Muscle layer of duodenum (tissue), 2 donors: ENCODE measurements around the gene TMX4.
"Not testable (repeated sequence)": the region's sequence is repeated elsewhere in the genome, so short reads cannot be mapped to it uniquely, and the experiment has no call there.

Source experiments
- H3K27ac ChIP-seq: one replicate; pipeline ENCODE4 v1.7.0; 2013; ENCODE audit warnings: mild to moderate bottlenecking, low read length
- H3K27me3 ChIP-seq: one replicate; pipeline ENCODE4 v1.7.0; 2013; ENCODE audit warnings: low read depth, mild to moderate bottlenecking, control low read depth, low read length
- H3K36me3 ChIP-seq, 2 donors: one replicate each; pipeline ENCODE4 v1.7.0; 2013; ENCODE audit warnings: low read length in 2 of 2, control low read depth in 1 of 2, mild to moderate bottlenecking in 1 of 2; ENCODE audit not compliant: insufficient read depth in 2 of 2, control insufficient read depth in 1 of 2
- H3K4me1 ChIP-seq, 2 donors: one replicate each; pipeline ENCODE4 v1.7.0; 2013; ENCODE audit warnings: low read length in 2 of 2, mild to moderate bottlenecking in 2 of 2, control low read depth in 1 of 2, moderate library complexity in 1 of 2; ENCODE audit not compliant: insufficient read depth in 2 of 2, control insufficient read depth in 1 of 2
- H3K4me3 ChIP-seq, 2 donors: one replicate each; pipeline ENCODE4 v1.7.0; 2013; ENCODE audit warnings: low read length in 2 of 2, low read depth in 1 of 2, mild to moderate bottlenecking in 1 of 2
- H3K9me3 ChIP-seq, 2 donors: one replicate each; pipeline ENCODE4 v1.7.0; 2013; ENCODE audit warnings: low read length in 2 of 2, control low read depth in 1 of 2, mild to moderate bottlenecking in 1 of 2; ENCODE audit not compliant: control insufficient read depth in 1 of 2
- donor health status: healthy.

TMX4 gene

DNA sequence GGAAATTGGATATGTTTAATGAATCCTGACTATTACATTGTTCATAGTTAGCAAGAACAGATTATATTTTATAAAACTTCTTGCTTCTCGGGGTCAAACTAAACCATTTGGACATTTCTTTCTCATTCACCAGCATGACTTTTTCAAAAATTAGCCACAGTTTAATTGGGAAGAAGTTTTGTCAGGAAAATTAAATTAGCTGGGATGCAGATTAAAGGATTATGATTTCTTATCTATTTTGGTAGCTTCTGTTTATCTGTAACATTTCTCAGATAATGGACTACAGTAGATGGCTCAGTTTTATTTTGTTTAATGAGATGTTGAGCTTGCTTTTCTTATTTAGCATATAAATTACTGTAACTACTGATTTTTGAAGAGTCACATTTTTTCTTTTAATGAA, 26.4 kb upstream of the TMX4 start:
- Histone ChIP-seq H3K9me3 (no peaks in the 10 kb centered on the region), H3K4me1 (no peaks in the 10 kb centered on the region), H3K4me3 (no peak overlapping the region), H3K27ac (no peak overlapping the region), H3K27me3 (no peaks in the 10 kb centered on the region), H3K36me3 (no peaks in the 10 kb centered on the region)

DNA sequence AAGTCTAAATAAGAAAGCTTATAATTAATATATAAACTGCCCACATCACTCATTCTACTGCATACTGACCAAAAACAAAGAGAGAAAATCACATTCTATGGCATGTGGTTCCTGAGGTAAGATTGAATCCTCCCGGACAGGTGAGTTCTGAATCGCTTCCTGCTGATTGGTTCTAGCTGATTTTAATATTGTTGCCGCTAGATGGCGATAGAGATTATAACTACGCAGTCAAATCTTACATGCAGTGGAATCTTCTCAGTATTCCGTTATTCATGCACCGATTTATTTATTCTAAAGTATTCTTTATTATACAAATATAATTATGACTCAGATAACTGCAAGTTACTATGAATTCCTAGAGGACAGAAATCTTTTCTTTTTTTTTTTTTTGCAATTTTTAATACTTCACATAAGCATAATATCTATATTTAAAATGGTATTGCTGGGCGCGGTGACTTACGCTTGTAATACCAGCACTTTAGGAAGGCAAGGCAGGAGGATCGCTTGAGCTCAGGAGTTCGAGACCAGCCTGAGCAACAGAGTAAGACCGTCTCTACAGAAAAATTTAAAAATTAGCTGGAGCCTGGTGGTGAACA, 24.2 kb upstream of the TMX4 start:
- H3K4me3 ChIP-seq, result no peak overlapping the region
- H3K36me3 ChIP-seq, result no peaks in the 10 kb centered on the region

DNA sequence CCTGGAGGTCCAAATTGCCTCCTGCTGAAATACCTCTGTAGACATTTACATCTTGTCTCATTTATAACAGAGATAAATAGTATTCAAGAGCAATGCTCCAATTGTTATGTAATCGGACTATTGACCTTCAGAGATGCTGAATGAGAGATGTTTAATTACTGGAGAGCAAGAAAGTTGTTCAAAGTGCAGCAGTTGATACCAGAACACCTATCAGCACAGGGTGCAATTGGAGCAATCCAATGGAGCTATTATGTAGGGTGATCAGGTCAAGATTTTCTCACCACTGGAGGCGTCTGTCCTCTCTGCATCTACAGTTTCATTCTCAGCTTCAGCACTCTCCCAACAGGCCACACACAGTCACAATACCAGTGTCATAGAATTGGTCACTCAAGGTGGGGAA, 19.5 kb upstream of the TMX4 start:
- Histone ChIP-seq H3K4me3 (no peak overlapping the region), H3K27ac (no peak overlapping the region), H3K9me3 (no peaks in the 10 kb centered on the region), H3K36me3 (no peaks in the 10 kb centered on the region), H3K27me3 (no peaks in the 10 kb centered on the region), H3K4me1 (no peaks in the 10 kb centered on the region)

More for the DNA sequence above, 24.2 kb upstream of the TMX4 start:
- no peaks in the 10 kb centered on the region for H3K27me3 ChIP-seq
- no peak overlapping the region for H3K27ac ChIP-seq
- no peaks in the 10 kb centered on the region for H3K4me1 ChIP-seq
- no peaks in the 10 kb centered on the region for H3K9me3 ChIP-seq

DNA sequence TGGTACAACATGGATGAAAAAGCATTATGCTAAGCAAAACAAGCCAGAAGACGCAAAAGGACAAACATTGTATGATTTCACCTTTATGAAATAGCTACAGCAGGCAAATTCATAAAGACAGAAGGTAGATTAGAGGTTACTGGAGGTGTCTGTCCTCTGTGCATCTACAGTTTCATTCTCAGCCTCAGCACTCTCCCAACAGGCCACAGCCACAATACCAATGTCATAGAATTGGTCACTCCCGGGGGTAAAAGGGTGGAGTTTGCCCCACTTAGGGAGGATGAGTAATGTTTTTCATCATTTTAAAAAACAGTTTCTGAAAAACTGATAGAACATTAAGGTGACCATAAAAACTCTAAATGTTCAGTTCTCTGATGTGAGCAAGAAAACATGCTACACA, 17.2 kb upstream of the TMX4 start:
- H3K4me1 ChIP-seq, result no peaks in the 10 kb centered on the region
- no peaks in the 10 kb centered on the region for H3K9me3 ChIP-seq
- H3K4me3 ChIP-seq, result no peak overlapping the region
- H3K36me3 ChIP-seq, result no peaks in the 10 kb centered on the region
- H3K27ac ChIP-seq, result no peak overlapping the region
- no peaks in the 10 kb centered on the region for H3K27me3 ChIP-seq

DNA sequence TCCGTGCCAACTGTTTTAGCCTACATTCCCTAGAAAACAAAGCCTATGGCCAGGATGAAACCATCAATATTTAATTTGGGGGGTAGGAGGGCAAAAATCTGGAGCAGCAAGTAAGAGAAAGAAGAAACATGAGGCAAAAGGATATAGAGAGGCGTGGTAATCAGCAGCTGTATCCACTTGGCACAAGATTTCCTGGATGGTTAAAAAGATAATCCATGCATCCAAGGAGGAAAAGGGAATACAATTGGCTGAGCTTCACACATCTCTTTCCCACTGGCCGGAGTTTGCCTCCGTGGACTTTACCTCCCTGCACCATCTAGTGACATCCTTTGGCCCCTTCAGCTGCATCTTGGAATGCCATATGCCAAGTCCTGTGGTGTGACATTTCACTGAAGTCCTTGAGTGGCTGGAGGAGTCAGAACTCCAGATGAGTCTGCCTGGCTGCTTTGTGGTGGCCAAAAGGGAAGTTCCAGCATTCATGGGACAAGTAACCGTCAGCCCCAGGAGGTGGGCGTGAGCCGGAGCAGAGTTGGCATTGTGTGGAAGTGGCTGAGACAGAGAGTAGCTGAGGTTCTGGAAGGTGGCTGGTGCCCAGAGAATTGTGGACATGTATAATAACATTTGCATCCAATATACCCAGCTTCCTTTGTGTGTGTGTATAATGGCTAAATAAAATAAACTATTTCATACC, 13.7 kb upstream of the TMX4 start:
- Histone ChIP-seq H3K36me3 (no peaks in the 10 kb centered on the region), H3K9me3 (no peaks in the 10 kb centered on the region), H3K27ac (no peak overlapping the region), H3K4me3 (no peak overlapping the region), H3K27me3 (no peaks in the 10 kb centered on the region), H3K4me1 (no peaks in the 10 kb centered on the region)

DNA sequence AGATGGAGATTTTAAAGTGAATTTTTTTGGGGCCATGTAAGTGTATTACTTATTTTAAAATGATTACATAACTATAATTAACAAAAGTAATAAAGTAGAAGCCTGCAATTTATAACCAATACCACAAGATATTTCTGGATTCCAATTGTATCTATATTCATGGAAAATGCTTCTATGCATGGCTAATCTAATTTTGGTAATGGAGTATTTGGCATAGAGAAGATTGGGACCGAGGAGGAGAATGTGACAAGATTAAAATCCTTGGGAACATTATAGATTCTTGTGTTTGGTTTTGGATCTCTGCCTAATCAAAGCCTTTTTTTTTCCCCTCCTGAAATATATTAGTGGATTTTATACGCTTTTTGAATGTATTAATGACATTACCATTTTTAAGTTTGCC, 12.9 kb upstream of the TMX4 start:
- Histone ChIP-seq H3K27me3 (no peaks in the 10 kb centered on the region), H3K27ac (no peak overlapping the region), H3K9me3 (no peaks in the 10 kb centered on the region), H3K4me3 (no peak overlapping the region), H3K4me1 (no peaks in the 10 kb centered on the region), H3K36me3 (no peaks in the 10 kb centered on the region)

- H3K4me1 ChIP-seq, H3K36me3 ChIP-seq, H3K4me3 ChIP-seq, H3K27ac ChIP-seq, H3K27me3 ChIP-seq, H3K9me3 ChIP-seq: not testable (repeated sequence)
Measured at GRCh38 chr20:8031539-8031938, 12.0 kb upstream of the TMX4 start.

GRCh38 chr20:8021541-8022269, 2.1 kb upstream of the TMX4 start:
- H3K36me3 ChIP-seq, result peaks cover 0 to 3% of the 10 kb centered on the region in 2 donors
- no peak overlapping the region for H3K4me3 ChIP-seq
- peaks cover 10 to 17% of the 10 kb centered on the region in 2 donors for H3K4me1 ChIP-seq
- H3K27me3 ChIP-seq, result no peaks in the 10 kb centered on the region
- H3K9me3 ChIP-seq, result no peaks in the 10 kb centered on the region
- H3K27ac ChIP-seq, result no peak overlapping the region

- H3K27ac ChIP-seq, result peak overlapping the region; percentile 69
- H3K4me3 ChIP-seq, result peak overlapping the region; percentile 92 to 93
- peaks cover 0 to 3% of the 10 kb centered on the region in 2 donors for H3K36me3 ChIP-seq
- no peaks in the 10 kb centered on the region for H3K9me3 ChIP-seq
- H3K4me1 ChIP-seq, result peaks cover 10 to 17% of the 10 kb centered on the region in 2 donors
- H3K27me3 ChIP-seq, result no peaks in the 10 kb centered on the region
Measured at GRCh38 chr20:8020314-8021079, 936 bp upstream of the TMX4 start.

- Histone ChIP-seq H3K9me3 (no peaks in the 10 kb centered on the region), H3K27me3 (no peaks in the 10 kb centered on the region), H3K4me3 (peak overlapping the region; percentile 92 to 93), H3K36me3 (peaks cover 0 to 3% of the 10 kb centered on the region in 2 donors), H3K27ac (peak overlapping the region; percentile 69), H3K4me1 (peaks cover 10 to 17% of the 10 kb centered on the region in 2 donors)
Measured at GRCh38 chr20:8019998-8020247, 362 bp upstream of the TMX4 start.

- H3K4me1 ChIP-seq, result peaks cover 10 to 17% of the 10 kb centered on the region in 2 donors
Measured at GRCh38 chr20:8018958-8019245, 659 bp downstream of the TMX4 start.

More at GRCh38 chr20:8018958-8019245, 659 bp downstream of the TMX4 start:
- H3K27me3 ChIP-seq, result no peaks in the 10 kb centered on the region
- peak overlapping the region; percentile 69 for H3K27ac ChIP-seq
- no peaks in the 10 kb centered on the region for H3K9me3 ChIP-seq
- peaks cover 0 to 3% of the 10 kb centered on the region in 2 donors for H3K36me3 ChIP-seq
- peak overlapping the region; percentile 92 to 93 for H3K4me3 ChIP-seq
